ENCODE data around the gene TM9SF4.
"Not testable (repeated sequence)": the region's sequence is repeated elsewhere in the genome, so short reads cannot be mapped to it uniquely, and the experiment has no call there.

The TM9SF4 gene

DNA sequence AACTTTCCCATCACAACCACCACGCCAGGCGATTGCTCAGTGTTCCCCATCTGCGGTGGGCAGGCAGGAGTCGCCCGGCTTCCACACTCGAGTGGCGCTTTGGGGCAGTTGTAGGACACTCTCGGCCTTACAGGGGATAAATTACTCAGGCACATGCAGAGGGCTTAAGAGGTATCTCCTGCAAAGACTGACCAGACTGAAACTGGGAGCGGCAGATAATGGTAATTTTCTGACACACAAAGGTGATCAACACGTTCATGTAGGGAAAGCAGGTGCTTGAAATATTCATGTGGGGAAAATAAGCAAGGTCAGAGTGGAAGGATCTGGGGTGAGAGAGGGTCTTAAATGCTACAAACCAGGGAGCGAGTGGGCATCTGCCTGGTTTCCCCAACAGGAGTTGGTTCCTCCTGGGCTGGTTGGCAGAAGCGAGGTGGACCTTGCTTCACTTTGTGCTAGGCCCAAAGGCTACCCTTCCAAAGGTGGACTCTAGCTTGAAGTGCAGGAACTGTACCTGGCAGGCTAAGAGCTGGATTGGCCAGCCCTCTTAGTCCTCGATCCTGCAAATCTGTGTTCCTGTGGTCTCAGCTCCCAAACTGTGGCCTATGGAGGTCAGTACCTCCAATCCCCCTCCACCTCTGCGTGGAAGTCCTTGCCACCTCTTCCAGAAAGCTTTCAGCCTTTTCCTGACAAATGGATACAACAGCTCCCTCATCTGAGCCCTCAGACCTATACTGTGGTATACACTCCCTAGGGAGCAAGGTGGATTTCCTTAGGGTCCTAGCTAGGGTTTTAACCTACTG lies 81.3 kb downstream of the TM9SF4 start:
- no peak for DNase-seq (ENCODE audit: low read depth)

DNA sequence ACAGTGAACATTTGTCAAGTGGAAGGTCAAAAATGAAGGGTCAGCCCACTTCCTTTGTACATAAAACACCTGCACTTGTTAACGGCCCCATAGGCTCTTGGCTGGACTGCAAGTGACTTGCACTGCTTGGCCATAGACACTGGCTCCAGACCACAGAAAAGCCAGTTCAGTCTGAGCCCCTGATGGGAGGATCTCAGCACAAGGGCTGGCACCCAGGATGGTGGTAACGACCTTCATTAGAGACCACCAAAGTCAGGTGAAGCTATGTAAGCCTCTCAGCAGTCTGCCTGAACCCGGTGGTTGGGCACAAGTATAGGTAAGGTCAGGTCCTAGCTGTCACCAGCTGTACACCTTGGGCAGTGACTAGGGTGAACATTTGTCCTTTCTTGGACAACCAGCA lies 81.9 kb downstream of the TM9SF4 start:
- DNase-seq (ENCODE audit: low read depth), result no peak

DNA sequence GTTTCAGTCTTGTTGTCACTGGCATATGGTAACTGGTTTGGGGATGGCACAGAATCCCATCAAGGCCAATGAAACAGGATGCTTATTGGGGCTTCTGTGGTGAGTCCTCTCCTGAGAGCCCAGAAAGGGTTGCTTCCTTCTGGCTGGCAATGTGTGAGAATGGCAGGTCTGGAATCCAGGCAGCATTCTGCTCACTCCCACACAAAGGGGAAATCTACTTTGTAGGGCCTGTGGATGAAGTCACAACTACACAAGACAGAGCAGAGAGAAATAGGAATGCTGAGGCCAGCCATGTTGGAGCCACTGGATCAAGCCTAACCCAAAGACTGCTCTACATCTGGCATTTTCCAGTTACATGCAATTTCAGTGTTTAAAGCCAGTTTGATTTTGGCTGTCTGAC lies 82.4 kb downstream of the TM9SF4 start:
- no peak for DNase-seq (ENCODE audit: low read depth)

DNA sequence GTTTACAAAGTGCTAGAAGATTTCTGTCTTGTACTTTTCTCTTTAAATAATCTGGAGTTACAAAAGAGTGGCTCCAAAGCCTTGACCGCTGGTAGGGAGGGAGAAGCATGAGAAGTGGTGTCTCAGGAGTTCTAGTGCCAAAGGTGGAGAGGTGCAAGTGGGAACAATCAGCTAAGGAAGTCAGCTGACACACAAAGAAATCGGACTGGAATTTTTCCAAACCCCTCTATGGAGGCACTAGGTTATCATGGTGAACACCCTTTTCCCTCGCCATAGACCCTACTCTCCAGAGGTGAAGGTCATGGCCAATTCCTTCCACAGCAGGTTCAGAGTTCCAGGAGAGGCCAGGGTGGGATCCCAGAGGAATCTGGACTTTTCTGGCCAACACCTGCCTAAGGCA lies 83.2 kb downstream of the TM9SF4 start:
- DNase-seq (ENCODE audit: low read depth), result no peak

DNA sequence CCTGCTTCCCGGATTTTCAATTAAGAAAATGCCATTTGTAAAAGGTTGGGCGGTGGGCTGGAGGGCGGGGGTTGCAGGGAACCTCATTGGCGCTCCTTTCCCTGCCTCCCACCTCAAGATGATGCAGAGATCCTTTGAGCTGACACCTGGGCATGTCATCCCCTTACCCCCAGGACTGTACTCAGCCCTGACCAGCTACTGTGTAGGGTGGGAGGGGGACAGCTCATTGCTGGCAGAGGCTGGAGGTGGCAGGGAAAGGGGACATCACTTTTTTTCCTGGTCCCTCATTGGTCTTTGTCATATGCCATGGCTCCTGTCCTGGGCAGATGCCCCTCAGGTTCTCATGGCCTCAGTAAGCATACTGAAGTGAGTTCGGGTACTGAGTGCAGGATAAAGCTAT lies 83.8 kb downstream of the TM9SF4 start:
- DNase-seq (ENCODE audit: low read depth), result not testable (repeated sequence)

DNA sequence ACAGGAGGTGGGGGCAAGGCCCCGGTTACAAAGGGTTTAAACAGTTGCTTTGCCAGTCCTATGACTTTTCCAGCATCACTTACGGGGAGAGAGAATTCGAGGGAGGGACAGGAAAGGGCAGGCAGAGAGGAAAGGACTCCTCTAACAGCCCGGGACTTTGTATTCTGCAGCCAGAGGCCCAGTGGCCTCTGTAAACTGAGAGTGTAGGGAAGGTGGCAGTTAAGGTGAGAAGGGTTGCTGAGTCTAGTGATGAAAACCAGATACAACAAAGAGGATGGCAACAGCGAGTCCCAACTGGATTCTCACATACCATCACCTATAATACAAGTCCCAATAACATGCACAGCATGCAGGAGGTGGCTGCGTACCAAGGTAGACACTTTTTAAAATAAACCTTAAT lies 84.5 kb downstream of the TM9SF4 start:
- no peak for DNase-seq (ENCODE audit: low read depth)

DNA sequence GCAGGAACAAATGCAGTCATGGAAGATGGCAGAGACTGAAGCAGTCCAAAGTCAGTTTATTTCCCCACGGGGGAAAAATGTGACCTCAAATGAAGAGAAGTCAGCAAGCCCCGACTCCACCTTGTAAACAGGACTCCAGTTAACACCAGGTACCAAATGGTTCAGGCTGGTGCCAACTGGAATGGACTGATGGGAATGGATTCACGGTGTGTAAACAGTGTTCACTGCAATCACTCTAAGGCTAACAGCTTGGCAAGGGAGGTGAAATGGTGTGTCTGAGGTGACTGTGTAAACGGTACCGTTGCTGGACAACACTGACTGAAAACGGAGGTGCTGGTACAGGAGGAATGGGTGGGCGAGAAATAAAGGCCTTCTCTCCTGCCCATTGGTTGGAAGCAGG lies 86.1 kb downstream of the TM9SF4 start:
- no peak for DNase-seq (ENCODE audit: low read depth)

DNA sequence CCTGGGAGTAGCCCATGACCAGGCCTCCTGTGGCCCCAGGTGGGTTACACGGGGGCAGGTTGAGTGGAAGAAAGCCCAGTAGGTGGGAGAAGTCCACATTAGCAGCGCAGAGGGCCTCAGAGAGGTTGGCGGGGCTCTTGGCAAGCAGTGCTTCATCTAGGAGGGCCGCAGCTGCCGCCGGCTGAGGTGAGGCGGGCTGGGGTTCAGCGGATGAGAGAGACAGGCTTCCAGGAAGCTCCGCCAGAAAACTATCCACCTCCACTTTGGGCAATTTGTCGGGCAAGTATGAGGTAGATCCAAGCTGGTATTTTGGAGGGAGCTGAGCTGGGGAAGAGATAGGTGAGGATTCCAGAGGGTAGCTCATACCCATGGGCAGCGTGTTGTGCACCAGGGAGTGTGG lies 87.1 kb downstream of the TM9SF4 start:
- DNase-seq (ENCODE audit: low read depth), result not testable (repeated sequence)

DNA sequence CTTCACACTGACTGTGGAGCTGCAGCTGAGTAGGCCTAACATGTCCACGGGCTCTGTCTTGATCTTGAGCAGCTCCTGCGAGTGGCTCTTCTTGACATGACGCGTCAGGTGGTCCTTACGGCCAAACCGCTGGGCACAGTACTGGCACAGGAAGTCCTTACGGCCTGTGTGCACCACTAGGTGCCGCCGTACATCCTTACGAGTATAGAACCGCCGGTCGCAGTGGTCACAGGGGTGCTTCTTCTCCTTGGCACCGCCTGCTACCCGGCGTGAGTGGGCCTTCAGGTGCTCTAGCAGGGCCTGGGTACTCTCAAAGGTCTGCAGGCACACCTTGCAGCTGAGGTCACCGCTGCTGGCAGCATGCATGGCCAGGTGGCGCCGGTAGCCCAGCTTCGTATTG lies 87.6 kb downstream of the TM9SF4 start:
- not testable (repeated sequence) for DNase-seq (ENCODE audit: low read depth)

DNA sequence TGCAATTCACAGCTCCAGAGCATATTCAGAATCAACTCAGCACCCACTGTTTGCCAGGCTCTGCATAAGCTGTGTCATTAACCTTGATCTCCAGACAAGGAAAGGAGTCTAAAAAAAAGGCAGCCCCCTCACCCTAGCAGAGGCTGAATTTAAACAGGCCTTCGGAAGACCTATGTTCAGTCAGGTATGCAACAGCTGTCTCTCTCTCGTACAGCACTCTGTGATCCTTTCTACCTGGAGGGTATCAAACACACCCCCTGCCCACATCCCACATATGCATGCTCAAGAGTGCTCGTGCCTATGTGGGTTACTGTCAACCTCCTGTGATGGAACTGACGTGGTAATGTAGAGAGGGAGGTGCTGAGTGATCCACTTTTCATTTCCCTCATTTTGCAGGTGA lies 89.5 kb downstream of the TM9SF4 start:
- no peak for DNase-seq (ENCODE audit: low read depth)

DNA sequence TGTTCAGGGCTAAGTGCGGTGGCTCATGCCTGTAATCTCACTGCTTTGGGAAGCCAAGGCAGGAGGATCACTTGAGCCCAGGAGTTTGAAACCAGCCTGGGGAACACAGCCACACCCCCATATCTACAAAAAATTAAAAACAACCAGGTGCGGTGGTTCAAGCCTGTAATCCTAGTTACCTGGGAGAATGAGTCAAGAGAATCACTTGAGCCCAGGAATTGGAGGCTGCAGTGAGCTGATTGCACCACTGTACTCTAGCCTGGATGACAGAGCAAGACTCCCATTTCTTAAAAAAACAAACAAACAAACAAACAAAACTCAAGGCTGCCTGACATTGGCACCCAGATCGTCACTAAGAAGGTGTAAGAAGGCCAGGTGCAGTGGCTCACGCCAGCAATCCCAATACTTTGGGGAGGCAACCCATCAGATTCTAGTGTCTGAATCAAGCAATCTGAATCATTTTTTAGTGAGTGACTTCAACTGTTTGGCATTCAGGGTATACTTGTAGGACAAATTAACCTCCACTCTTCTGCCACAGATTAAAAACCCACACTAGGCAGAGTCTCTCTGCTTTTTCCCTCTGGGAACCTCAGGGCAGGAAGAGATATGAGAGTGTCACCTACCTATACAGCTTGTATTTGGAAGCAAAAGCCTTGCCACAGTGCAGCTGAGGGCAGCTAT lies 91.9 kb downstream of the TM9SF4 start:
- DNase-seq (ENCODE audit: low read depth), result no peak

DNA sequence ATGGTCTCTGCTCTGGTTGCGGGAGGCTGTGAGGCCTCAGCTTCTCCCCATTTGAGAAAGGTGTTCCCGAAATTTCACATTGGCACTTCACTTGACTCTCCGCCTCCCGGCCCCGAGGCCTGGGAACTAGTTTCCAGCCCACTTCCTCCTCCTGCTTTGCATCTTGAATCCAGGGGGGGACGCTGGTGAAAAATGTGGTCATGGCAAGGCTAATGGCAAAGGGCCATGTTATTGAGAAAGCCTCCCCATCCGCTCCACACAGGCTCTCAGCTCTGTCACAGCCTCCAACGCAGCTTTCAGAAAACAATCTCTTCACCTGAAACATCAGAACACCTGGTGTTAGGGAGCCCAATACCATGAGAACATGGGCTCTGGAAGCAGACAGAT lies 92.5 kb downstream of the TM9SF4 start:
- DNase-seq (ENCODE audit: low read depth), result no peak

DNA sequence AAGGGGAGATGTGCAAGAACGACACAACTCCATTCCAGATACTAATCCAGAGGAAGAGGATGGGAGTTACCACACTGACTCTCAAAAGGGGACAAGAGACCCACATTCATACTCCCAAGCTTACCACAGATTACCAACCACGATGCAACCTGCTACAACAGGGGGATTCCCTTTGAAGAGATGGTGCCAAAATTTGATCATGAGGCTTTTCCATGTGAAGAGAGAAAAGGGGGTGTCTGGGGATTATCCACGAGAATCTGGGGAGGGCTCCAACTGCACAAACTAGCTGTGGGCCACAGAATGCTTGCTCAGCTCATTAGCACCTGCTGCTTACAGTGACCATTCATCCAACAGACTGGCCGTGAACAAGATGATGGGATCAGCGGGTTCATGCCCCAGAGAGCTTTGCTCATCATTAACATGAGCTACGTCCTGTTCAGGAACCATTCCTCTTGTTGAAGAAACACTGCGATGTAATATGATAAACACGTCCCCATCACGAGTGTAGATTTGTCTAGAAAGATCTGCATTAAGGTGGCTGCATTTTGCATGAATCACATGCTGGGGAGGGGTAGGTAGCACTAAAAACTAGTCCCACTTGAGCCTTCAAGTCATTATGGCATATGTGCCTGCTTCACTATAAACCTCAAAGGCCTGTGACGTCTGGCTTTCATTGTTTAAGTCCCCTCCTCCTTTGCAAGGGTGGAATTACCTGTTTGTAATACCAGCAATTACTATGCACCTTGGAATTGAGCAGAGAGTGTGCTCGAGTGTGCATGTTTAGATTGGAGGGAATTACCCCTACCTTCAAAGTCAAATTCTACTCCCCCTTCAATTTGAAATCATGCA lies 94.1 kb downstream of the TM9SF4 start:
- DNase-seq (ENCODE audit: low read depth), result no peak

DNA sequence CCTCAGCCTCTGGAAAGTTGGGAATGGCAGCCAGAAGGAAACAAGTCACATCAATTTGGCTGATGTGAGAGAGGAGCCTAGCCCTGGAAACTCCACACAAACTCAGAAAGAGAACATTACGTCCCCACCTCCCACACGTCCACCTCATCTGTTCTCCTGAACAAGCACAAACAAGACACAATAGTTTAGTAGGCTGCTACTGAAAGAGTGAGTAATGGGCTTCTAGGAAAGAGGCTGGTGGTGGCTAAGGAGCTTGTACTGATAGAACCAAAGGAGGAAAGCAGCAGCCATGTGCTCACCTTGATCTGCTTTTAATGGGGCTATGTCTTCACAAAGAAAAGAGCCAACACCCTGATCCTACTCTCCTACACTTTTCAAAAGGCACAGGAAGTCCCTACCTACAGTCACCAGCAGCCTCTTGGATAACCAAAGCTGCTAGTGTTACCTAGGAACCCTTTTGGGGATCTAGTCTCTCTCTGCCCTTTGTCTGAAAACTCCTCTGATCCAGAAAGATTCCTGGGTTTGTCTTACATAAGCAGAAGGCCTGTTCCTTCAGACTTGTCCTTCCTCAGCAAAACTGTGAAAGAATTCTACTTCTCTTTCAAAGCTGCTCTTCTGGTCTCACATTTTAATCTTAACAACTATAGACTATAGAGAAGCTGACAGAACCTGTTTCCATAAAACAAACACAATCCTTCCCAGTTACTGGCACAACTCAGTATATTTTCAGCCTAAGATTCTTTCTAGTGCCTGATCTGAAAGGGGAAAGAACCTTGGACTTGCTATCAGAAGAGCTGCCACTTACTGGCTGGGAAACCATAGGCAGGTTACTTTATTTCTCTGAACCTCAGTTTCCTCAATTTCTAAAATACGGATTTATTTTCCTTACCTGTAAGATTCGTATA lies 94.9 kb downstream of the TM9SF4 start:
- DNase-seq (ENCODE audit: low read depth), result peak; percentile 61

DNA sequence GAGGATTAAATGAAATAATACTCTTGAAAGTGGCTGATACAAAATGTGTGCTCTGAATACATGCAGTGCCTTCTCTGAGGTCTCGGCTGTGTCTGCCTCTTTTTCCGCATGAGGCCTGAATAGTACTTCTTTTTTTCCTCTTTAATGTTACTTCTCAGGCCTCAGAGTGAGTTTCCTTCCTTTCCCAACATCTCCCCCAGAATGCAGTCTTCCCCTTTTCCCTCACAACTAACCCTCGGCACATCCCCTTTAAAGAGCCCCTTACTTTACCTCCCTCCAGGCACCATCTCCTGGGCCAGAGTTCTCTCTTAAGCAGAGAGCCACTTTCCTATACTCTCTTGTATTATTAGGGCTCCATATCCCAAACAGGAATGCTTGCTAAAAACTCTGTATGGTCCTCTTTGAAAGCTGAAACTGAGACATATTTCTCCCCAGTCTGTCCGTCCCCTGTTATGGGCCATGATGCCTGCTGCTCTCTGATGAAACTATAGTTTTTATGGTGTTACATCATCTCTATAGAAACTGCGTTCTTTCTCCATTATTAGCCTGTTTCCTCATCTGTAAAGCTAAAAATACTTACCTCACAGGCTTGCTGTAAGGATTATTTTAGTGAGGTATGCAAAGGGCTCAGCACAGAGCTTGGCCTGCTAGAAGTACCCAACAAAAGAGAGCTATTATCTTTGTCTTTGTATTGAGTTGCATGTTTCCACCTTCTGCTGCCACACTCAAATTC lies 95.8 kb downstream of the TM9SF4 start:
- DNase-seq (ENCODE audit: low read depth), result no peak

DNA sequence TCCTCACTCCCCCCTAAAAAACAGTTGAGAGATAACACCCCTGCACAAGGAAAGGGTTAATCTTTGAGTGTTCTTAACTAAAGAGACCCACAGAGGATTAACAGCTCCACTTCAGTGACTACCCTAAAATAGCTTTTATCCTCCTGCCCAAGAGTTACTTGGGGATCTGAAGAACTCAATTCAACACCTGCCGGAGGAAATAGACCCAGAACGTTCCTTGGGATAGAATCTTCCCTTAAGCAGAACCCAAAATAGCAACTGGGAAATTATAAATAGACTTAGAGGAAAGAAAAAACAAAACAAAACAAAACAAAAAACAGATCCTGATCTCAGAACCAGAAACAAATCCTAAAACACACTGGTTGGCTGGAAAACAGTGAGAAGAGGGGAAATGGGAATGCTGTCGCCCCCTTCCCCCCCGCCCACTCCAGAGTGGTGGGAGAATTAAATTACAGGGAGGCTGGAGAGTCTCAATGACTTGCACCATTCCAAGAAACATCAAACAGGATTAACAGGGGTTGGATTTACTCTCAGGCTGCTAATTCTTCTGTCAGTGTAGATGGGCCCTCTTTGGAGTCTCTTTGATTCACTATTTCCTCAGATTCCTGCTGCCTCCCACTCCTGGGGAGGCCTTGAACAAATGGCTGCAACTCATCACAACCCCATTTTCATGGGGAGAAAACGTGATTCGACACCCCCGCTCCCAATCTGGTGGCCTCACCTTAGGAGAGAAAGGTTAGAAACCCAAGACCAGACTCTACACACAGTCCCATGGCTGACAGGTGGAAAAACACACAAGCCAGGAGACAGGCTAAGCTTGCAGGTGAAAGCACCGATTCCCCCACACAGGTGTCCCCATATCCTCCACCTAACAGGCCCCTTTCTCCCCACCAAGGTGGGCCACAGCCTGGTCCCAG lies 96.6 kb downstream of the TM9SF4 start:
- no peak for DNase-seq (ENCODE audit: low read depth)

DNA sequence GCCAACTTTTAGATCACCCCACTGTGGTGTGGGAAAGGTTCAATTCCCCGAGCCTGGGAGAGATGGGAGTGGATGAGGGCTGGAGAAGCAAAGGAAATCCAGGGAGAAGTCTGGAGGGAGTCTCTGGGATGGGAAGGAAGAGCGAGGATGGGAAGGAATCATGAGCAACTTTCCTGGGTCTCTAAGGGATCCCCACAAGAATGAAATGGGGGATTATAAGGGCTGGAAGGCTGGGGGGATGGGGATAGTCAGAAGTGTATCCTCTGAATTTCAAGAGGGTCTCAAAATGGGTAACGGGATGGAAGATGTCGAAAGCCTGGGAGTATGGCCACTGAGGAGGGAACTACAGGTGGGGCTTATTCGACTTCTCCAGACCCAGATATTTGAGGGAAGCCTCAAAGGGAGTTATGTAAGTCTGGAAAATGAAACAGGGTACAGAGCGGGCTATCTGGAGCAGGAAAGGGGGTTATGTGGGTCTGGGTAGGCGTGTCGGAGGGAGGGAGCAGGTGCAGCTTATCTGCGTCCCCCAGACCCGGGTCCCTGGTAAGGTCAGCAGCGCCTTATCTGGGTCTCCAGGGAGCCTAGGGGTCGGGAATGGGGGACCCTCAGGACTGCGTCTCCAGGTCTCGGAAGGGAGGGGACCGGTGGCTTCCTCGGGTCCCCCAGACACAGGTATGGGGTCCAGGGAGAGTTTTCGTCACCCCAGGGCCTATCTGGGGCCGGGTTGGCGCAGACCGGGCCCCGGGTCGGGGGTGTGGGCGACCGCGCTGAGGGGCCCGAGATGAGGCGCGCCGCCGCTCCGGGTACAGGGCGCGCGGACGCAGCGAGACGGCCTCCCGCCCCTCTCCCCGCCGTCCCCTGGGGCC lies 97.5 kb downstream of the TM9SF4 start:
- no peak for DNase-seq (ENCODE audit: low read depth)

DNA sequence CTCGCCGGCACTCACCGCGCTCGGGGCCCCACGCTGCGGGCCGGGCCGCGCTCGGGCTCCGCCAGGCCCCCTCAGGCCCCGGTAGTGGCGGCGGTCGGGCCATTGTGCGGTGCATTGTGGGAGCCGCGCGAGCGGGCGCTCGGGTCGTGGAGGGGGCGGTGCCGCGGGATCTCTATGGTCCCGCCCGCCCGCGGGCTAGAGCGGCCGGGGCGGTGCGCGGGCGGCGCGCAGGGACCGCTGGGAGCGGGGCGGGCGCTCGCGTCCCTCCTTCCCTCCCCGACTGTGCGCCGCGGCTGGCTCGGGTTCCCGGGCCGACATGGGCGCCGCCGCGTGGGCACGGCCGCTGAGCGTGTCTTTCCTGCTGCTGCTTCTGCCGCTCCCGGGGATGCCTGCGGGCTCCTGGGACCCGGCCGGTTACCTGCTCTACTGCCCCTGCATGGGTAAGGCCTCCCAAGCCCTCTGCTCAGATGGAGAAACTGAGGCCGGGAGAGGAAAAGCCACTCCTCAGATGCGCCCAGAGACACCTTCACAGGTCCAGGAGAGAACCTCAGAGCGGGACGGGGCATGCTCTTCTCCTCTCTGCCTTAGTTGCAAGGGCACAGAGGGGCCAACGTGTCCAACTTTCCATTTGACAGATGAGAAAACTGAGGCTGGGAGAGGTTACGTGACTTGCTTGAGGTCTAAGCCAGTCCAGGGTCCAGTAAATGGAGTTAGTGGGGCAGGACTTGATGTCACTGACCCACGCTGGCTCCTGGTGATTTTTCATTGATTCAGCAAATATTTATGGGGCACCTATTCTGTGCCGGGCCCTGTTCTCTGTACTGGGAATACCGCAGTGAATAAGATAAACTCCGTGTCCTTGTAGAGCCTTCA lies 98.3 kb downstream of the TM9SF4 start, which contains the start of the genes PLAGL2 and POFUT1:
Gene PLAGL2 (minus strand): TSS at position 118 of the 873 bp plus-strand sequence. CDS start 5,565 bp downstream, outside the sequence.
Gene POFUT1 (plus strand): TSS at position 255 of the 873 bp plus-strand sequence. CDS start 62 bp downstream, at position 317.
- DNase-seq (ENCODE audit: low read depth), result peak; percentile 86

Measured in stimulated activated CD8-positive, alpha-beta memory T cell treated with anti-CD3 and anti-CD28 coated beads, Interleukin-4, amount 100 ng/mL, for 24 hours (primary cell).